Measurements from ENCODE around the gene COL4A3. TPM values are rescaled to one million over a fixed set of nuclear protein-coding genes. Genes with fewer than 3 reads are reported as not detected.

The COL4A3 gene
- total RNA-seq, 1 donor from 2014 or later = 0.26 TPM

DNA sequence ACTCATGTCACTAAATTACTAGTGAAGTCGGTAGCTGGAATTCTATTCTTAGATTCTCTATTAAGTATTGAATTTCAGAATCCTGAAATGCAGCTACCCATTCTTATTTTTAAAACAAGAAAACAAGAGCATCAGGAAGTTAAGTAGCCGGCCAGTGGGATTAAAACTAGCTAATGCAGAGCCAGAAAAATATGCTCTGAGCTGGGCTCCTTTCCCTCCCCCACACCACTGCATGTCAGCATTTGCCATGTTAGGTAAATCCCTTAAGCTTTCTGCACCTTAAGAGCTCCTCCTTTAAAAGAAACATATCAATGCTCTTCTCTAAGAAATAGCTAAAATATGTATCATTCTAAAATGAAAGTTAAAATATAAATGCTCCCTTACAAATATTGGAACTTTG, 88.4 kb downstream of the COL4A3 start:
- DNase-seq (ENCODE audit: low read depth) (no peak), FAIRE-seq (no peak)
- Histone ChIP-seq H3K4me3 (ENCODE audit: low read depth, low read length) (no peak overlapping the region), H3K27me3 (ENCODE audit: control insufficient read depth, insufficient read depth, low read length) (no peaks in the 10 kb centered on the region), H3K36me3 (ENCODE audit: control insufficient read depth, insufficient read depth, low read length) (no peaks in the 10 kb centered on the region)
- TF ChIP-seq, protein P1, sequence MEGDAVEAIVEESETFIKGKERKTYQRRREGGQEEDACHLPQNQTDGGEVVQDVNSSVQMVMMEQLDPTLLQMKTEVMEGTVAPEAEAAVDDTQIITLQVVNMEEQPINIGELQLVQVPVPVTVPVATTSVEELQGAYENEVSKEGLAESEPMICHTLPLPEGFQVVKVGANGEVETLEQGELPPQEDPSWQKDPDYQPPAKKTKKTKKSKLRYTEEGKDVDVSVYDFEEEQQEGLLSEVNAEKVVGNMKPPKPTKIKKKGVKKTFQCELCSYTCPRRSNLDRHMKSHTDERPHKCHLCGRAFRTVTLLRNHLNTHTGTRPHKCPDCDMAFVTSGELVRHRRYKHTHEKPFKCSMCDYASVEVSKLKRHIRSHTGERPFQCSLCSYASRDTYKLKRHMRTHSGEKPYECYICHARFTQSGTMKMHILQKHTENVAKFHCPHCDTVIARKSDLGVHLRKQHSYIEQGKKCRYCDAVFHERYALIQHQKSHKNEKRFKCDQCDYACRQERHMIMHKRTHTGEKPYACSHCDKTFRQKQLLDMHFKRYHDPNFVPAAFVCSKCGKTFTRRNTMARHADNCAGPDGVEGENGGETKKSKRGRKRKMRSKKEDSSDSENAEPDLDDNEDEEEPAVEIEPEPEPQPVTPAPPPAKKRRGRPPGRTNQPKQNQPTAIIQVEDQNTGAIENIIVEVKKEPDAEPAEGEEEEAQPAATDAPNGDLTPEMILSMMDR (IDR thresholded peaks at IDR 0.05; ENCODE audit: insufficient read depth, low read length, severe bottlenecking) = no peak

DNA sequence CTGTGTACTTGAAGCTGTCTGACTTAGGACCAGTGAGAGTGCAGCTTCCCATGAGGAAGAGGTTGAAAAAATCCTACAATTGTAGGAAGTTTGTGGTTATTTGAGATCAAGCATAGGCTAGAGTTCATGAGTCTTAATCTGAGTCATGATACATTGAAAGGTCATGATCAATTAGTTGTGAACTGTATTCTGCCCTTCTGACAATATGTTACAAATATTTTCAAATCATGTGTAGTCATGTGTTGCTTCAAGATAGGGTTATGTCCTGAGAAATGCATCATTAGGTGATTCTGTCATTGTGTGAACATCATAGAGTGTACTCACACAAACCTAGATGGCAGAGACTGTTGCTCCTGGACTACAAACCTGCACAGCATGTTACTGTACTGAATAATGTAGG, 92.2 kb downstream of the COL4A3 start:
- TF ChIP-seq, protein P1 (IDR thresholded peaks at IDR 0.05; ENCODE audit: insufficient read depth, low read length, severe bottlenecking) = no peak
- DNase-seq (ENCODE audit: low read depth) (peak; percentile 79), FAIRE-seq (no peak)
- Histone ChIP-seq H3K27me3 (ENCODE audit: control insufficient read depth, insufficient read depth, low read length) (no peaks in the 10 kb centered on the region), H3K36me3 (ENCODE audit: control insufficient read depth, insufficient read depth, low read length) (no peaks in the 10 kb centered on the region), H3K4me3 (ENCODE audit: low read depth, low read length) (no peak overlapping the region)

DNA sequence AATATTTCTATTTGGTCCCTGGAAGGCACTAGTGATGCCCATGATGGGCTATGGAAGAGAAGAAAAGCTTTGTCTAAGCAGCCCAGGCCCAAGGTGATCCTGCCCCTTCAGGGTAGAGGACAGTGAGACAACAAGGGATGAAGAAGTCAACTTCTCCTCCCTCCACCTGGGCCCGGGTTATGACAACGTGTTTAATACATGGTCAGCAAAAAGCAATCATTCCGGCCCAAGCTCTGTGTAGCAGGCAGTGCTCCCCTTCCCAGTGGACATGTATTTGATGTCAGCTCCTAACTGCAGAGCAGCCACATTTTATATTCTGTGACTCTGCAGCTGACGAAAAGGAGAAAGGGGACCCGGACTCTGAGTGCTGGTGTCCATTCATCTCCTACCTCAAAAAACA, 93.4 kb downstream of the COL4A3 start:
- FAIRE-seq = no peak
- Histone ChIP-seq H3K4me3 (ENCODE audit: low read depth, low read length) (no peak overlapping the region), H3K36me3 (ENCODE audit: control insufficient read depth, insufficient read depth, low read length) (no peaks in the 10 kb centered on the region), H3K27me3 (ENCODE audit: control insufficient read depth, insufficient read depth, low read length) (no peaks in the 10 kb centered on the region)
- DNase-seq (ENCODE audit: low read depth) = no peak
- TF ChIP-seq, protein P1 (IDR thresholded peaks at IDR 0.05; ENCODE audit: insufficient read depth, low read length, severe bottlenecking) = no peak

DNA sequence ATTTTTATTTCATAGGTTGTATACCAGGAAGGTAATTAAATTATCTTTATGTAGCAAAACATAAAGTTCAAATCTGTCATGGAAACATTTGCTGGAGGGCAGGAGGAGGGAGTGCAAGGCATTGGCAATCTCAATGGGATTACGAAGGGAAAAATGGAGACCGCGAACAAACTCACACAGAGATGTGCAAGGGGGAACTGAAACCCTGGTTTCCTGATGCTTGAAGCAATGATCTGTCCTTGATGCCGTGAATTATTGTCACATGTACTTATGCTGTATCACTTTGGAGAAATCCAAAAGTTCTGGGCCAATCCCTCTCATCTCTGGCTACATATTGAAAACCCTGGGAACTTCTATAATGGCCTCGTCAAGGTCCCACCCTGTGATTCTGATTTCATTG, 95.6 kb downstream of the COL4A3 start:
- Histone ChIP-seq H3K4me3 (ENCODE audit: low read depth, low read length) (no peak overlapping the region), H3K27me3 (ENCODE audit: control insufficient read depth, insufficient read depth, low read length) (no peaks in the 10 kb centered on the region), H3K36me3 (ENCODE audit: control insufficient read depth, insufficient read depth, low read length) (no peaks in the 10 kb centered on the region)
- DNase-seq (ENCODE audit: low read depth) (no peak), FAIRE-seq (no peak)
- TF ChIP-seq, protein P1 (IDR thresholded peaks at IDR 0.05; ENCODE audit: insufficient read depth, low read length, severe bottlenecking) = no peak

DNA sequence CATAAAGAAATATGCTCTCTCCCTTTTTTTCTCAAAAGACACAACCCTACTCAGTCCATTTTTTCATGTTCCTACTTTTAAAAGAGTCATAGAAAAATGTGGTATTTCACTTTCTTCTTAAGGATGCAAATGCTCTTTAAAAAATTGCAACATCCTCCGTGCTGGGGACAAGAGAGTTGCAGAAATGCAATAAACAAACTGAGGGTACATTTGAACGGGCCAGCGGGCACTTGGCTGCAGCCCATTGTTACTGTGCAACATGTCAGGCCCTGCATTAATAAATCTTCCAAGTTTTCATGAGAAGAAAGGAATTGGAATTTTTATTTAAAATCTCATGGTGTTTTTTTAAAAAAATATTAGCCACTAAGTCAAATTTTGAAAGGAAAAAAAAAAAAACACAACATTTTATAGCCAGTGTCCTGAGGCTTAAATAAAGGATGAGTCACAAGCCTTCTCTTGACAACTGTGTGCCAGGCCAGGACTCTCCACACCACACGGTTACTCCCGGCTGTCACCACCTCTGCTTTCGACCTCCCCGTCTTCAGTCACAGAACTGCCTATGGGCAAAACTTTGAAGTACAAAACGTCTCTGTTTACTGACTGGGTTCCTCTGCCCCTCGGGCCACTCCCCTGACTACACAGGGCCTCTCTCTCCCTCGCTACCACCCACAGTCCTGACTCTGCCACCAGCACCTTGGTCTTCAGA, 103.1 kb downstream of the COL4A3 start:
- FAIRE-seq (no peak), DNase-seq (ENCODE audit: low read depth) (no peak)
- no peaks in the 10 kb centered on the region for H3K36me3 ChIP-seq (ENCODE audit: control insufficient read depth, insufficient read depth, low read length)
- TF ChIP-seq, protein P1 (IDR thresholded peaks at IDR 0.05; ENCODE audit: insufficient read depth, low read length, severe bottlenecking) = no peak
- no peak overlapping the region for H3K4me3 ChIP-seq (ENCODE audit: low read depth, low read length)
- H3K27me3 ChIP-seq (ENCODE audit: control insufficient read depth, insufficient read depth, low read length) = no peaks in the 10 kb centered on the region

DNA sequence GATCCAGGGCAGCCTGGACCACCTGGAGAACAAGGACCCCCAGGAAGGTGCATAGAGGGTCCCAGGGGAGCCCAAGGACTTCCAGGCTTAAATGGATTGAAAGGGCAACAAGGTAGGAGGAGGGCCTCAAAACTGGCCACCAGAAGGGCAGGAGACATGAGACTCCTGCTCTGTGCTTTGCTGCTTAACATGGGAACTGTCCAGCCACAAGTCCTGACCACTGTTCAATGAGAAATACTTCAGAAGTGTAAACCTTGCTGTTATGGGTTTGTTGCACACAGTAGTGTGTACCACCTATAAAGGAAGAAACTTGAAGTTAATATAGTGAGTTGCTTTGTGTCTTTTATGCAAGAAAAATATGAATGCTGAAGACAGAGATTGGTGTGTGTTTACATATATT, 116.5 kb downstream of the COL4A3 start:
- no peak overlapping the region for H3K4me3 ChIP-seq (ENCODE audit: low read depth, low read length)
- FAIRE-seq = no peak

More for the DNA sequence above, 116.5 kb downstream of the COL4A3 start:
- peak; percentile 14 for DNase-seq (ENCODE audit: low read depth)
- H3K27me3 ChIP-seq (ENCODE audit: control insufficient read depth, insufficient read depth, low read length) = no peaks in the 10 kb centered on the region
- H3K36me3 ChIP-seq (ENCODE audit: control insufficient read depth, insufficient read depth, low read length) = no peaks in the 10 kb centered on the region
- TF ChIP-seq, protein P1 (IDR thresholded peaks at IDR 0.05; ENCODE audit: insufficient read depth, low read length, severe bottlenecking) = no peak

All from bronchial epithelial cell (primary cell).